Ammon's horn (tissue), 1 donor: ENCODE data around the gene LYST.
A peak's percentile ranks its signal among the peaks of the same experiment; 100 is the strongest.
"Not testable (repeated sequence)": the region's sequence is repeated elsewhere in the genome, so short reads cannot be mapped to it uniquely, and the experiment has no call there.

Experiments used
- DNase-seq: peaks from one replicate; pipeline ENCODE4 v3.0.0-alpha.2; 2016; ENCODE audit warnings: low spot score

LYST gene

DNA sequence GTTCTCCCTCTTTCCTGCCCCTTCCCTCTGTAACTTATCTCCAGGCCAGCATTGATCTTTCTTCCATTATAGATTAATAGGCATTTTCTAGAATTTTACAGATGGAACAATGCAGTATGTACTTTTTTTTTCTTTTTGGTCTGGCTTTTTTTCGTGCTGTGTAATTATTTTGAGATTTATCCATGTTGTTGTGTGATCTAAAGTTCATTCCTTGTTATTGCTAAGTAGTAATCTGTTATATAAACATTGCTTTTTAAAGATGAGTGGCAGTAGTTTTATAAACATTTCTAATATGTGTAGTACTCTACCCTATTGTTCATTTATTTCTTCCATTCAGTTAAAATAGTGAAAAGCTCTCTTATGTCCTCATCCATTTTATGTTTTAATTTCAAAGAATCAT, 5.9 kb downstream of the LYST start:
- no peak for DNase-seq

GRCh38 chr1:235859789-235860188, 6.9 kb downstream of the LYST start:
- DNase-seq = no peak

GRCh38 chr1:235858766-235859165, 7.9 kb downstream of the LYST start:
- DNase-seq = no peak

DNA sequence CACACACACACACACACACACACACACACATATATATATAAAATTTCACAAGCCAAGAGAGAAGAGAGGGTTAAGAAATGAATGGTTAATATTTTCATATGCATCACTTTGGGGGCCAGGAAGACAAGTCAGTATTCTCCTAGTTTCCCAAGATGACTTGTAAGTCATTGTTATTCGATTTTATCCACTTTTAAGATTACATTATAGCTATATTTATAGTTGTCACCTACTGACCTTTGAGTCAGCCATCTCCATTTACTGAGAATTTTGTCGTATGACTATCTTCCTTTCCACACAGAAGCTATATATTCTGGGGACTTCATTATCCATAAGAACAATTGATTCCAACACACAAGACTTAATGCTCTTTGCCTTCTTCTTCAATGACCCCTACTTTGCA, 8.9 kb downstream of the LYST start:
- no peak for DNase-seq

DNA sequence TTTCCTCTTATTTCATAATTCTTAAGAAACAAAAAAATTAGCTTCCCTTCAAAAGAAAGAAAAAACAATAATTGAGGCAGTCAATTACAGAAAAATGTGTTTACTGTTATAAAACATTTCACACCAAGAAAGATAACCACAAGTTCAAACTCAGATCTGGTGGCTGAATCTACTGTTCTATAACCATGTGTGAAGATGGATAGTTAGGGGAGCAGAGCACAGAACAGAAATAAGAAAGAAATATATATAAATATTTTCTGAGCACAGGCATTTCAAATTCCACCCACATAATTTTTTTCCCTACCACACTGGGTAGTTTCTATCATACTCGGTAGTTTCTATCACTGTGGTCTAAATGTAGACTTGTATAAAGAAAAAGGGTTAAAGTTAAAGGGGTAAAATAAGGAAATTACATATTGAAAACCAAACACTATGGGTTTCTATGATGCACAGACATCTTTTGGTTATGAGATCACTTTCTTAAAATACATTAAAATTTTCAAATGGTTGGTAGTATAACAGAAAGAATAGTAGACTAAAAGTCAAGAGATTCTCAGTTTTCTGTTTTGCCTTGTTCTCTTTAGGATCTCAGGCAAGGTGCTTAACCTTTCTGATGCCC, 10.8 kb downstream of the LYST start:
- no peak for DNase-seq

- no peak for DNase-seq
These were observed 12.4 kb downstream of the LYST start for GRCh38 chr1:235854347-235854746.

GRCh38 chr1:235853653-235854052, 13.1 kb downstream of the LYST start:
- no peak for DNase-seq

- DNase-seq = no peak
These were observed 13.8 kb downstream of the LYST start for GRCh38 chr1:235852887-235853286.

DNA sequence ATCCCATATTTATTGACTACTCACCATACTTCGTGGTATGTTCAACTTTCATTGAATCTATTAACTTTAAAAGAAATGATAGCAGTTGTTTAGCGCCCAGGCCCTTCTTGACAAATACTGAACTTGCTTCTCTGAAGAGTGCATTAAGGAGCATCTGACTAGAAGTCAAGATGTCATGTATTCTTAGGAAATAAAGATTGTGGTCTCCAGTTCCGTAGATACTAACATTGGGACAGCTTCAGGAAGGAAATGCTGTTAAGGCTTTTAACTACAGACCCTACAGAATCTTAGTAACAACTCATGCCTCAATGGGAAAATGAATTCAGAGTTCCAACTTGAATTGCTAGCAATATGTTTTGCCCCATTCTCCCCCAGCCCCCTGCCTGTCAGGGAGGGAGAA, 14.8 kb downstream of the LYST start:
- no peak for DNase-seq

- DNase-seq = not testable (repeated sequence)
These were observed 18.5 kb downstream of the LYST start for GRCh38 chr1:235848251-235848650.

DNA sequence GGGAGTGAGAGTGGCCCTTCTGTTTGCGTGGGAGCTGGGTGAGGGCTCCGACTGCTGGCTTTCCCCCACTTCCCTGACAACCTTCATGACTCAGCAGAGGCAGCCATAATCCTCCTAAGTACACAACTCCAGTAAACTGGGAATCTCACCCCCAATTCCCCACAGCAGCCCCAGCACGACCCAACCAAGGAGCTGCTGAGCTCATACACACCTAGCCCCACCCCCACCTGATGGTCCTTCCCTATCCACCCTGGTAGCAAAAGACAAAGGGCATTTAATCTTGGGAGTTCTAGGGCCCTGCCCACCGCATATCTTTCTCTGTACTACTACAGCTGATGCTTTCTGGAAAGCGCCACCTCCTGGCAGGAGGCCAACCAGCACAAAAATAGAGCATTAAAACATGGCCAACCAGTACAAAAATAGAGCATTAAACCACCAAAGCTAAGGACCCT, 21.0 kb downstream of the LYST start:
- not testable (repeated sequence) for DNase-seq

DNA sequence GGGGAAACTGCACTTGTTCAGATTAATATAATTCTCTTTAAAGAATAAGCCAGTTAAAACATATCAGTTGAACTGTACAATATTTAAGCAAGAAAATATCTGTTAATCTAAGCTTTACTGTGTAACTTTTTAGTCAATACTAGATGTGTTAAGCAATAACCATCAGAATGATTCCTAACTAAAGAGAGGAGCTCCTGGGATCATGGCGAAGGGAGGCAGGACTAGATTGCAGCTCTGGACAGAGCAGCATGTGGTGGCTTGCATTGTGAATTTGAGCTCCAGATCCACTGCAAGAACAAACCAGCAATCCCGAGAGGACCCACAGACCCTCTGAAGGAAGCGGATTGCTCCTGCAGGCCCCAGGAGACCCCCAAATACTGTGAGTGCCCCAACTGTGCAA, 21.9 kb downstream of the LYST start:
- no peak for DNase-seq

GRCh38 chr1:235843461-235843961, 23.2 kb downstream of the LYST start:
- peak; percentile 50 for DNase-seq

GRCh38 chr1:235841938-235842545, 24.7 kb downstream of the LYST start:
- peak; percentile 32 for DNase-seq

DNA sequence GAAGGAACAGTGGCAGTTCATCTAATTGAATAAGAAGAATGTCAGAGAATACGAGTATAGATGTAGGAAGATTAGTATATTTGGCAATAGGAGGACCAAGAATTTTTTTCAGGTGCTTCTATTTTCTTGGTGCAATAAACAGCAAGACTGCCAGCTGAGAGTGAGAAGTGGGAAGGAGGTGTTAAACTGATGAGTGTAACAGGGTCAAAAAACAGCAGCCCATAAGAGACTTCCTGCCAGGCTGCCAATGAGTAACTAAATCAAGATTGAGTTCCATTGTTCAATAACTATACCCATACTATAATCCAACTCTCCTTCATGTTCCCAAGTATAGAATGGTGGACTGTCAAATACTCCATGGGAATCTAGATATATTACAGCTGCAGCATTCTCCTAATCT, 28.7 kb downstream of the LYST start:
- no peak for DNase-seq

GRCh38 chr1:235835226-235835625, 31.5 kb downstream of the LYST start:
- peak; percentile 52 for DNase-seq

- DNase-seq = no peak
These were observed 32.1 kb downstream of the LYST start for GRCh38 chr1:235834620-235835019.

- DNase-seq = no peak
These were observed 34.7 kb downstream of the LYST start for GRCh38 chr1:235832011-235832410.

DNA sequence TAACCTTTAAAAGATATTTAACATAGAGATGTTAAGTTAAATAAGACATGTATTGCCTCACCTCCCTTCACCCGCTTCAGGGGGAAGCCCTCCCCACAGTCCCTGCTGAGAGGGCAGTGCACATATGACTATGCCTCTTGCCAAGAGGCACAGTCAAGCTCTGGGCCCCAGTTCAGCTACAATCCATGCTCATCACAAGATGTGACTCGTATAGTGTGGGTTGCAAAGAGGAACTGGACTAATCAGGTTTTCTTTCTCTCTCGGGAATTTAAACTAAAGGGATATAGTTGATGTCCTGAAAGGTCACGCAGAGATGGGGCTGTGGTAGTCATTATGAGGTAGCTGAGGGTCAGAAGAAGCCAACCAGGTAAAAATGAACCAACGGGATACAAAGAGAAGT, 35.6 kb downstream of the LYST start:
- DNase-seq = peak; percentile 65

DNA sequence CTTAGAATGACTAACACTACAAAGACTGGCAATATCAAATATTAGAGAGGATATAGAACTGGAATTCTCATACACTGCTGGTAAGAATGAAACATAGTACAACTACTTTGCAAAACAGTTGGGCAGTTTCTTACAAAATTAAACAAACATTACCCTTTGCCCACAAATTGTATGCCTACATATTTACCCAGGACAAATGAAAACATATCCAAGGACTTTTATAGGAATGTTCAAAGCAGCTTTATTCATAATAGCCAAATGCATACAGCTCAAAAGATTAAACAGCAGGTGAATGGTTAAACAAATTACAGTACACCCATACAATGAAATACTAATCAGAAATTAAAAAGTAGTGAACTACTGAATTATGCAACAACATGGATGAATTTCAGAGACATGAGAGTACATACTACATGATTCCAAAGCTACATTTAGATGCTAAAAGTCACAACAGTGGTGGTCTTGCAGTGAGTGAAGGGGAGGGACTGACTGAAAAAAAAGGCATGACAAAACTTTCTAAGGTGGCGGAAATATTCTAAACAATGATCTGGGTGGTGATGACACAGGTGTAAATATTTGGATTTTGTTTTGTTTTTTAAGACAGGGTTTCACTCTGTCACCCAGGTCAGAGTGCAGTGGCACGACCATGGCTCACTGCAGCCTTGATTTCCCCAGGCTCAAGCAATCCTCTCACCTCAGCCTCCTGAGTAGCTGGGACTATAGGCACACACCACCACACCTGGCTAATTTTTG, 40.4 kb downstream of the LYST start:
- no peak for DNase-seq

DNA sequence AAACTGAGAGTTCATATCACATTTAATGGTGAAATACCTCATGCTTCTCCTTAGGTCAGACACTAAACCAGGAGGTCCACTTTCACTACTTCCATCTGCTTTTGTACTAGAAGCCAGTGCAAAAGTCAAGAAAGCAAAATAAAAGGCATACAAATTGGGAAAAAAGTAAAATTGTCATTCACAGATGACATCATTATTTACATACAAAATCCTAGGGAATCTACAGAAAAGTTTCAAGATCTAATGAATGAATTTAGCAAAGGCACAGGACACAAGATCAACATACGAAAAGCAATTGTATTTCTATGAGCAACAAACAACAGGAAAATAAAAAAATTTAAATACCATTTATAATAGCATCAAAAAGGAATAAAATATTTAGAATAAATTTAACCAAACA, 41.5 kb downstream of the LYST start:
- no peak for DNase-seq

GRCh38 chr1:235823684-235824083, 43.0 kb downstream of the LYST start:
- DNase-seq = no peak

DNA sequence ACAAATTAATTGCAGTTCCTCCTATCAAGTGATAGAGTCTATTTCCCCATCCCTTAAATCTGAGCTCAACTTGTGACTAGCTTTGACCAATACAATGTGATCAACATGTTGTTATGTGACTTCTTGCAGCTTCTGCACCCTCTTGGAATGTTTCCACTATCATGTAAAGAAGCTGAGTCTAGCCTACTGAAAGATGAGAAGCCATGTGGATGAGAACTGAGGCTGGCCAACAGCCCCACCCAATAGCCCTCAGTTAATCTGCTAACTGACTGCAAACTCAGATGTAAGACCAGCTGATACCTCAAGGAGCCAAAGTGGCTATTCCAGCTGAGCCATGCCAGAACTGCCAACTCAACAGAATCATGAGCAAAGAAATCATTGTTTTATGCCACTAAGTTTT, 44.0 kb downstream of the LYST start:
- DNase-seq = no peak
